SK-N-MC (cell line): ENCODE data around the gene TMTC1.

Source experiments
- EZH2 ChIP-seq: fragments of 200-600 bp; sonication (generic); IDR thresholded peaks from one replicate; pipeline ENCODE4 v1.6.1; 2017; ENCODE audit warnings: antibody characterized with exemption
- FOXP2 ChIP-seq: optimal IDR thresholded peaks from 2 replicates; pipeline ENCODE3; 2011; ENCODE audit warnings: mild to moderate bottlenecking, moderate library complexity; ENCODE audit not compliant: insufficient read depth; ENCODE audit errors: extremely low read length, control extremely low read depth
- POLR2AphosphoS5 ChIP-seq: IDR thresholded peaks from 2 replicates; pipeline ENCODE4 v1.6.1; 2012; ENCODE audit warnings: mild to moderate bottlenecking, low read depth, low read length, borderline replicate concordance

- TF ChIP-seq POLR2AphosphoS5 (no peak), EZH2 (no peak), FOXP2 (no peak)
These were observed 53.3 kb downstream of the TMTC1 start for GRCh38 chr12:29730481-29730880.
